ENCODE results near the gene RYR1.

GRCh38 chr19:38469151-38469550 is 35.7 kb downstream of the RYR1 start:
- no peak for TF ChIP-seq CTCF (conservative IDR thresholded peaks at IDR 0.05; ENCODE audit: low read length)
- TF ChIP-seq EZH2phosphoT487 (IDR thresholded peaks at IDR 0.05; ENCODE audit: borderline replicate concordance) = no peak

Measured in Loucy (cell line).